SU-DHL-6 (cell line): Measurements from ENCODE around the gene VPS26B.

Source experiments
- H2AFZ ChIP-seq: fragments of 200-600 bp; sonication (generic); 2 replicates; pipeline ENCODE4 v1.6.1; 2014; ENCODE audit warnings: low read depth, mild to moderate bottlenecking, moderate library complexity, mixed read lengths, antibody characterized with exemption, low read length; ENCODE audit not compliant: severe bottlenecking
- H3F3A ChIP-seq: fragments of 200-600 bp; shearing (Covaris generic); 2 replicates; pipeline ENCODE4 v1.6.0; 2016; ENCODE audit warnings: antibody characterized with exemption, mild to moderate bottlenecking; ENCODE audit not compliant: insufficient read depth
- H3K27ac ChIP-seq: fragments of 200-600 bp; sonication (generic); 2 replicates; pipeline ENCODE4 v1.5.1; 2016; ENCODE audit warnings: low read depth, mild to moderate bottlenecking, low read length, moderate library complexity, mixed read lengths
- H3K27me3 ChIP-seq: fragments of 200-600 bp; sonication (generic), shearing (Covaris generic); 2 replicates; pipeline ENCODE4 v1.6.0; 2014; ENCODE audit warnings: mild to moderate bottlenecking, low read length
- H3K36me3 ChIP-seq: fragments of 200-600 bp; sonication (generic); 2 replicates; pipeline ENCODE4 v1.6.1; 2014; ENCODE audit warnings: mild to moderate bottlenecking, low read length, mixed read lengths
- H3K4me2 ChIP-seq: fragments of 300-600, 200-600 bp; shearing (Covaris generic), sonication (generic); 2 replicates; pipeline ENCODE4 v1.6.0; 2014; ENCODE audit warnings: low read length, low read depth, mild to moderate bottlenecking; ENCODE audit not compliant: poor library complexity, severe bottlenecking
- H3K4me3 ChIP-seq: fragments of 200-600 bp; sonication (generic); 2 replicates; pipeline ENCODE4 v1.5.1; 2014; ENCODE audit warnings: antibody characterized with exemption, low read length, mild to moderate bottlenecking, mixed read lengths; ENCODE audit not compliant: insufficient read depth, poor library complexity, severe bottlenecking
- H3K79me2 ChIP-seq: fragments of 200-600 bp; sonication (generic); 2 replicates; pipeline ENCODE4 v1.6.1; 2014; ENCODE audit warnings: mild to moderate bottlenecking, low read length, moderate library complexity; ENCODE audit not compliant: insufficient read depth
- H3K9ac ChIP-seq: fragments of 200-600 bp; sonication (generic); 2 replicates; pipeline ENCODE4 v1.7.0; 2014; ENCODE audit warnings: mild to moderate bottlenecking, low read length
- H3K9me2 ChIP-seq: fragments of 200-600 bp; sonication (generic); replicated peaks from 2 replicates; pipeline ENCODE4 v1.6.1; 2014; ENCODE audit warnings: low read length; ENCODE audit not compliant: insufficient read depth
- H3K9me3 ChIP-seq: fragments of 200-600 bp; sonication (generic); 2 replicates; pipeline ENCODE4 v1.6.1; 2014; ENCODE audit warnings: low read length, mixed read lengths; ENCODE audit not compliant: insufficient read depth
- H4K20me1 ChIP-seq: fragments of 200-600 bp; sonication (generic); 2 replicates; pipeline ENCODE4 v1.6.1; 2014; ENCODE audit warnings: low read depth, mild to moderate bottlenecking, antibody characterized with exemption, low read length, moderate library complexity, mixed read lengths
- CTCF ChIP-seq: fragments of 200-600 bp; sonication (generic); IDR thresholded peaks from one replicate; pipeline ENCODE4 v1.5.1; 2017; ENCODE audit warnings: antibody characterized with exemption, mild to moderate bottlenecking, low read length, moderate library complexity; ENCODE audit not compliant: insufficient read depth, poor library complexity, severe bottlenecking
- EZH2phosphoT487 ChIP-seq: fragments of 200-600 bp; sonication (generic), shearing (Covaris generic); conservative IDR thresholded peaks from 2 replicates; pipeline ENCODE4 v1.6.1; 2018; ENCODE audit warnings: mild to moderate bottlenecking, antibody characterized with exemption, low read length, moderate library complexity, mixed read lengths

Gene VPS26B

GRCh38 chr11:134223836-134224709 lies at the start of gene VPS26B, which contains the start of gene NCAPD3:
Gene VPS26B (plus strand): TSS chr11:134224671. CDS start chr11:134225123, 452 bp downstream.
Gene NCAPD3 (minus strand): TSS chr11:134223967. CDS start chr11:134223926, 41 bp downstream.
- Histone ChIP-seq H3F3A (no peaks in the 10 kb centered on the region), H2AFZ (peak within 1 kb of the TSS; percentile 52), H4K20me1 (peaks cover 12% of the 10 kb centered on the region; the same call in 1 of the 2 replicates), H3K9me3 (no peaks in the 10 kb centered on the region), H3K4me3 (peak within 1 kb of the TSS; percentile 71), H3K79me2 (peaks cover 37% of the 10 kb centered on the region), H3K36me3 (no peaks in the 10 kb centered on the region), H3K27ac (peak within 1 kb of the TSS; percentile 71), H3K9me2 (no peaks in the 10 kb centered on the region), H3K9ac (peak within 1 kb of the TSS; percentile 78), H3K27me3 (no peaks in the 10 kb centered on the region), H3K4me2 (peak within 1 kb of the TSS; percentile 71)
- TF ChIP-seq CTCF (no peak), EZH2phosphoT487 (no peak)

GRCh38 chr11:134176284-134176683 lies 48.2 kb upstream of the VPS26B start:
- Histone ChIP-seq H3K36me3 (no peaks in the 10 kb centered on the region; the same call in 1 of the 2 replicates), H2AFZ (no peak overlapping the region)
- TF ChIP-seq EZH2phosphoT487 (no peak), CTCF (no peak)

GRCh38 chr11:134178032-134178674 lies 46.3 kb upstream of the VPS26B start:
- H3K4me3 ChIP-seq = no peak overlapping the region
- no peaks in the 10 kb centered on the region for H3K27me3 ChIP-seq
- no peak overlapping the region for H3K4me2 ChIP-seq
- no peaks in the 10 kb centered on the region for H3F3A ChIP-seq
- no peak overlapping the region for H3K9ac ChIP-seq
- no peak overlapping the region for H3K27ac ChIP-seq
- H4K20me1 ChIP-seq = no peaks in the 10 kb centered on the region
- H3K79me2 ChIP-seq = no peaks in the 10 kb centered on the region
- H3K9me2 ChIP-seq = no peaks in the 10 kb centered on the region
- H2AFZ ChIP-seq = no peak overlapping the region
- H3K36me3 ChIP-seq = no peaks in the 10 kb centered on the region; the same call in 1 of the 2 replicates
- TF ChIP-seq EZH2phosphoT487 = no peak
- no peak for TF ChIP-seq CTCF
- H3K9me3 ChIP-seq = no peaks in the 10 kb centered on the region

More at GRCh38 chr11:134176284-134176683, 48.2 kb upstream of the VPS26B start:
- H3K79me2 ChIP-seq = no peaks in the 10 kb centered on the region
- no peak overlapping the region for H3K4me3 ChIP-seq
- H4K20me1 ChIP-seq = no peaks in the 10 kb centered on the region
- no peaks in the 10 kb centered on the region for H3K9me2 ChIP-seq
- H3K4me2 ChIP-seq = no peak overlapping the region
- no peak overlapping the region for H3K9ac ChIP-seq
- no peak overlapping the region for H3K27ac ChIP-seq
- H3K27me3 ChIP-seq = no peaks in the 10 kb centered on the region
- H3K9me3 ChIP-seq = no peaks in the 10 kb centered on the region
- H3F3A ChIP-seq = no peaks in the 10 kb centered on the region
